Mesothelial cell of epicardium (in vitro differentiated cells): ENCODE data around the gene DNAH17. TPM values are rescaled to one million over a fixed set of nuclear protein-coding genes. Genes with fewer than 3 reads are reported as not detected.

Experiments used
- DNase-seq, 2 experiments: peaks; one replicate each; pipeline ENCODE4 v3.0.0; 2021; ENCODE audit warnings: low spot score in 2 of 2; ENCODE audit not compliant: unreplicated experiment in 2 of 2
- H3K27ac Mint-ChIP-seq: 2 replicates; pipeline ENCODE4 v1.8.0; 2021; ENCODE audit warnings: mixed read lengths
- H3K27me3 Mint-ChIP-seq: 2 replicates; pipeline ENCODE4 v1.8.0; 2021; ENCODE audit warnings: low read depth, mixed read lengths
- H3K36me3 Mint-ChIP-seq: 2 replicates; pipeline ENCODE4 v1.8.0; 2021; ENCODE audit warnings: mixed read lengths
- H3K4me1 Mint-ChIP-seq: 2 replicates; pipeline ENCODE4 v1.8.0; 2021; ENCODE audit warnings: mixed read lengths
- H3K4me3 Mint-ChIP-seq: 2 replicates; pipeline ENCODE4 v1.8.0; 2021; ENCODE audit warnings: mild to moderate bottlenecking, moderate library complexity, mixed read lengths
- H3K9me3 Mint-ChIP-seq: 2 replicates; pipeline ENCODE4 v1.8.0; 2021; ENCODE audit warnings: mixed read lengths
- total RNA-seq: library from RNA; stranded (reverse); gene quantifications from 3 replicates; pipeline ENCODE4 v1.2.1, GENCODE V29; 2021
- TF ChIP-seq, protein P1 (sequence below): fragments of 200-600 bp; sonication (generic); IDR thresholded peaks from one replicate; pipeline ENCODE4 v1.5.0; 2021; ENCODE audit warnings: antibody characterized with exemption; ENCODE audit not compliant: unreplicated experiment

The DNAH17 gene
- total RNA-seq, 1 donor from 2014 or later: 0.87 TPM

DNA sequence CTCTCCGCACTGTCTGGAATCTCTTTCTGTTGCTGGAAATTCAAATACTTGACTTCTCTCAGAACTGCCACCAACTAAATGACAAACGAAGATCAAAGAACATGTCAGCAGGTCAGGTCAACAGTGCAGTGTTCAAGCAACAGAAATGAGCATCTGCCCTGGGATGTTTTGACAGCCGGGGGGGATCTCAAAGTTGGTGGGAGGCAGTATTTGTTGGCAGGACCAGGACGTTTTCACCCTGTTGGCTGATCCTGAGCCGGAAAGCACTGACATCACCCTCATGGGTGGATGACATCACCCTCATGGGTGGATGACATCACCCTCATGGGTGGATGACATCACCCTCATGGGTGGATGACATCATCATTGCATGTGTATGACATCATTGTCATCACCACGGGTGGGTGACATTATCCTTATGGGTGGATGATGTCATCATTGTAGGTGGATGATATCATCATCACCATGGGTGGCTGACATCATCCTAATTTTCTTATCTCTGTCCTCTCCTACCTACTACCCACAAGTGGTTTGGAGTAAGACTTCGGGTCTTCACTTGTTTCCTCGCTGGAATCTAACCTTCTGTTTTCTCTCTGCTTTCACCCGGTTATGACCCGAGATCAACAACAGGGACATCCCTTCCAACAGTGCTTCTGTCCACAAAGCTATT is 18.9 kb downstream of the DNAH17 start:
- H3K4me1 Mint-ChIP-seq: no peaks in the 10 kb centered on the region
- no peak for DNase-seq

DNA sequence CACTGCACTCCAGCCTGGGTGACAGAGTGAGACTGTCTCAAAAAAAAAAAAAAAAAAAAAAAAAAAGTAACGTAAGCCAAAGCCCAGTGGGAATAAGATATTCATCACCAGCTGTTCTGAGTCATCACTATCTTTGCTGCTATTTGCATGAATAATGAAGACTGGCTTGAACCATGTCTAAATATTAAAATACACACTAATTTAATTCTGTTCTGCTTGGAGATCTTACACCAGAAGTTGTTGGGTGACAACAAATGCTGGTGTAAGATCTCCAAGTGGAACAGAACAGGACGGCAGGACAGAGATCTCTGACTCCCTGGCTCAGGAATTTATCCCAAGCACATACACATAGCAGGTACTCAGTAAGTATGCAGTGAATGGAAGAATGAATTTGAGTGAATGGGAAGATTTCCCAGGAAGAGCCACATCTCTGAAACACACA is 19.6 kb downstream of the DNAH17 start:
- no peak for DNase-seq
- Mint-ChIP-seq H3K9me3 (no peaks in the 10 kb centered on the region), H3K36me3 (no peaks in the 10 kb centered on the region), H3K27me3 (no peaks in the 10 kb centered on the region), H3K4me1 (no peaks in the 10 kb centered on the region), H3K4me3 (no peak overlapping the region), H3K27ac (no peak overlapping the region)
- TF ChIP-seq, protein P1, sequence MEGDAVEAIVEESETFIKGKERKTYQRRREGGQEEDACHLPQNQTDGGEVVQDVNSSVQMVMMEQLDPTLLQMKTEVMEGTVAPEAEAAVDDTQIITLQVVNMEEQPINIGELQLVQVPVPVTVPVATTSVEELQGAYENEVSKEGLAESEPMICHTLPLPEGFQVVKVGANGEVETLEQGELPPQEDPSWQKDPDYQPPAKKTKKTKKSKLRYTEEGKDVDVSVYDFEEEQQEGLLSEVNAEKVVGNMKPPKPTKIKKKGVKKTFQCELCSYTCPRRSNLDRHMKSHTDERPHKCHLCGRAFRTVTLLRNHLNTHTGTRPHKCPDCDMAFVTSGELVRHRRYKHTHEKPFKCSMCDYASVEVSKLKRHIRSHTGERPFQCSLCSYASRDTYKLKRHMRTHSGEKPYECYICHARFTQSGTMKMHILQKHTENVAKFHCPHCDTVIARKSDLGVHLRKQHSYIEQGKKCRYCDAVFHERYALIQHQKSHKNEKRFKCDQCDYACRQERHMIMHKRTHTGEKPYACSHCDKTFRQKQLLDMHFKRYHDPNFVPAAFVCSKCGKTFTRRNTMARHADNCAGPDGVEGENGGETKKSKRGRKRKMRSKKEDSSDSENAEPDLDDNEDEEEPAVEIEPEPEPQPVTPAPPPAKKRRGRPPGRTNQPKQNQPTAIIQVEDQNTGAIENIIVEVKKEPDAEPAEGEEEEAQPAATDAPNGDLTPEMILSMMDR: no peak

More for the DNA sequence above, 18.9 kb downstream of the DNAH17 start:
- no peaks in the 10 kb centered on the region for H3K27me3 Mint-ChIP-seq
- no peak overlapping the region for H3K4me3 Mint-ChIP-seq
- H3K36me3 Mint-ChIP-seq: no peaks in the 10 kb centered on the region
- TF ChIP-seq, protein P1: no peak
- H3K27ac Mint-ChIP-seq: no peak overlapping the region
- H3K9me3 Mint-ChIP-seq: no peaks in the 10 kb centered on the region

DNA sequence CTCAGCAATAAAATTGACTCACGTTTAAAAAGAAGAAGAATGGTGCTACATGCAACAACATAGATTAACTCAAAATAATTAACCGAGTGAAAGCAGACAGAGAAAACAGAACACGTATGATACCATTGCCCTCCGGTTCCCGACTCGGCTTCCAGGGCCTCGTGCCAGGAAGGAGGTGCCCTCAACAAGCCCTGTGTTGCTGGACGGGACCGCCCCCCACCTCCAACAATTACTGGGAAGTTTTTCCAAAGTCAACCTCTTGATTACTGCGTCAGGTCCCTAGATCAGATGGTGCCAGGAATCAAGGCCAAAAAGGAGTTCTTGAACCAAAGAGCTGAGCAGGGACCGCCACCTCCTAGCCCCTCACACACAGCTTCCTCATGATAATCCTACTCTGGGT is 20.4 kb downstream of the DNAH17 start:
- H3K4me3 Mint-ChIP-seq: no peak overlapping the region
- H3K27me3 Mint-ChIP-seq: no peaks in the 10 kb centered on the region
- no peak for DNase-seq
- H3K9me3 Mint-ChIP-seq: no peaks in the 10 kb centered on the region
- TF ChIP-seq, protein P1: no peak
- H3K4me1 Mint-ChIP-seq: no peaks in the 10 kb centered on the region
- no peaks in the 10 kb centered on the region for H3K36me3 Mint-ChIP-seq
- no peak overlapping the region for H3K27ac Mint-ChIP-seq

GRCh38 chr17:78555746-78556401 is 21.3 kb downstream of the DNAH17 start:
- no peak overlapping the region for H3K27ac Mint-ChIP-seq
- TF ChIP-seq, protein P1: no peak

DNA sequence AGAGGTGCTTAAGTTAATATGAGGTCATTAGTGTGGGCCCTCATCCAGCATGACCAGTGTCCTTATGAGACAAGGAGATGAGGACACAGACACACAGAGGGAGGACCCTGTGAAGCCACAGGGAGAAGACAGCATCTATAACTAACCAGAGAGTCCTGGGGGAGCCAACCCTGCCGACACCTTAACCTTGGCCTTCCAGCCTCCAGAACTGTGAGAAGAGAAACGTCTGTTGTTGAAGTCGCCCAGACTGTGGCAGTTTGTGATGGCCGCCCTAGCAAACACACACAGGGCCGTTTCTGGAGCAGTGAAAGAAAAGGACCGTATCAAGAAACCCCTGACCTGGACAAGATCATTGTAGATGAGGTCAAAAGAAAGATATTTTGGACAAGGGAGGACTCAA is 26.7 kb downstream of the DNAH17 start:
- no peaks in the 10 kb centered on the region for H3K27me3 Mint-ChIP-seq
- H3K9me3 Mint-ChIP-seq: peaks cover 14% of the 10 kb centered on the region
- H3K4me3 Mint-ChIP-seq: no peak overlapping the region
- peaks cover 3% of the 10 kb centered on the region for H3K36me3 Mint-ChIP-seq
- no peak for DNase-seq
- TF ChIP-seq, protein P1: no peak
- no peak overlapping the region for H3K27ac Mint-ChIP-seq
- H3K4me1 Mint-ChIP-seq: no peaks in the 10 kb centered on the region

More at GRCh38 chr17:78555746-78556401, 21.3 kb downstream of the DNAH17 start:
- H3K27me3 Mint-ChIP-seq: no peaks in the 10 kb centered on the region
- no peaks in the 10 kb centered on the region for H3K36me3 Mint-ChIP-seq
- H3K9me3 Mint-ChIP-seq: no peaks in the 10 kb centered on the region
- no peak for DNase-seq
- H3K4me1 Mint-ChIP-seq: no peaks in the 10 kb centered on the region
- no peak overlapping the region for H3K4me3 Mint-ChIP-seq
